Pancreas (tissue), 10 donors: ENCODE results near the gene TNS3. TPM values are rescaled to one million over a fixed set of nuclear protein-coding genes. Genes with fewer than 3 reads are reported as not detected.
"Not testable (repeated sequence)": the region's sequence is repeated elsewhere in the genome, so short reads cannot be mapped to it uniquely, and the experiment has no call there.

ENCODE experiments used
- ATAC-seq, 4 donors: fragments of 200-7000 bp; cut with Tn5 transposase; one replicate each; pipeline versions ENCODE4 v1.8.0 to v1.9.1; 2020; ENCODE audit warnings: mild to moderate bottlenecking in 4 of 4, moderate library complexity in 4 of 4
- DNase-seq, 6 donors: peaks; one replicate each; pipeline ENCODE4 v3.0.0-alpha.2; 2020
- FAIRE-seq: peaks from 2 replicates; lab custom pipeline; 2012; peaks lifted over from hg19 to GRCh38; lab: Jason Lieb, UNC
- H3K27ac ChIP-seq, 4 donors: fragments of 200-600 bp; sonication (generic); 1 replicate in 3 of 4; 2 replicates in 1 of 4; pipeline versions ENCODE4 v1.5.0 to v1.8.0; 2020
- H3K27me3 ChIP-seq, 4 donors: fragments of 200-600 bp; one replicate each; pipeline ENCODE4 v1.8.0; 2021
- H3K36me3 ChIP-seq, 3 donors: fragments of 200-600 bp; sonication (generic) in 1 of 3; one replicate each; pipeline versions ENCODE4 v1.5.0 to v1.8.0; 2020 to 2021
- H3K4me1 ChIP-seq, 3 donors: fragments of 200-600 bp; one replicate each; pipeline ENCODE4 v1.8.0; 2021
- H3K4me3 ChIP-seq, 4 donors: fragments of 200-600 bp; sonication (generic) in 2 of 4; one replicate each; pipeline versions ENCODE4 v1.5.0 to v1.8.0; 2020 to 2021
- H3K9me3 ChIP-seq, 4 donors: fragments of 200-600 bp; one replicate each; pipeline ENCODE4 v1.8.0; 2021
- WGBS, 2 donors: extraction: QIAGEN DNeasy Blood & Tissue Kit; methylation state at CpG; one replicate each; pipeline ENCODE4 v1.1.7; 2013; 5-methylcytosine and 5-hydroxymethylcytosine counted together
- intact Hi-C, 3 donors: fragments of 100-400 bp; cut with DNase I; formaldehyde crosslinking; loops; one replicate each; pipeline versions ENCODE4 v1.11.1 to v1.14.2; 2022
- polyA plus RNA-seq, 2 donors: library from polyadenylated mRNA; stranded (reverse); fragments of 200-250 nt; gene quantifications; one replicate each; pipeline ENCODE4 v1.2.3, GENCODE V29; 2013
- total RNA-seq, 6 donors: library from RNA; stranded (reverse); fragmentation: NEBNext Ultra II Directional in 4 of 6; extraction: Animal tissue kit (Norgen Biotek cat#: 25700) in 4 of 6; gene quantifications; one replicate each; pipeline versions ENCODE4 v1.2.1 to v1.2.4, GENCODE V29; 2021 to 2023
- TF ChIP-seq, protein P1 (sequence below), 4 donors: fragments of 200-600 bp; sonication (generic) in 3 of 4; IDR thresholded peaks; one replicate each; pipeline versions ENCODE4 v1.5.0 to v1.8.0; 2021; ENCODE audit warnings: antibody characterized with exemption in 4 of 4
- donor health status: healthy with polysubstance abuse.
- donor health status: DM: no; HTN: no; CAD: no; lungs with moderate emphysema.
- donor health status: DM: no; HTN: no; CAD: no.
- donor health status: control.
- donor health status: control.
- donor health status: Bipolar disorder and iron deficiency.
- donor health status: DM: yes; HTN: yes; CAD: no.
- donor health status: DM: no; HTN: no; CAD: no.
- donor health status: DM: no; HTN: no; CAD: no.
- donor health status: DM: yes; HTN: yes; CAD: no.

The TNS3 gene
- total and polyA plus RNA-seq, 8 donors = 28.0 to 125 (median 91.2) TPM

DNA sequence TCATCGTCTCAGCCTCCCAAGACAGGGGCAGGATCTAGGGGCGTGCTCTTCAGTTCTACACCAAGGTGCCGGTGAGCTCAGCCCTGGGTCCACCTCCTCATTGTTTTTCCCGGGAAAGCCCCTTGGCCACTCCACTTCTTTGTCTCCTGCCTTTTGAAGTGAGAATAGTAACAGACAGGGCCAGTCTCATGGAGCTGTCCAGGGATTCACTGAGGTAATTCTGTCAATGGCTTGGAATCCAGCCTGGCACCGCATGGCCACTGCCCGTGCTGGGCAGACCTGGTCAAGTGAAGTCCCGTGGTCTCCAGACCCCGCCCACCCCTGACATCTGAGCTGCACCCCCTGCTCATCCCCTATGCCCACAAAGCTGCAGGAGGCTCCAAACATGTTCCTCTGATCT lies 138.9 kb downstream of the TNS3 start:
- TF ChIP-seq, protein P1, sequence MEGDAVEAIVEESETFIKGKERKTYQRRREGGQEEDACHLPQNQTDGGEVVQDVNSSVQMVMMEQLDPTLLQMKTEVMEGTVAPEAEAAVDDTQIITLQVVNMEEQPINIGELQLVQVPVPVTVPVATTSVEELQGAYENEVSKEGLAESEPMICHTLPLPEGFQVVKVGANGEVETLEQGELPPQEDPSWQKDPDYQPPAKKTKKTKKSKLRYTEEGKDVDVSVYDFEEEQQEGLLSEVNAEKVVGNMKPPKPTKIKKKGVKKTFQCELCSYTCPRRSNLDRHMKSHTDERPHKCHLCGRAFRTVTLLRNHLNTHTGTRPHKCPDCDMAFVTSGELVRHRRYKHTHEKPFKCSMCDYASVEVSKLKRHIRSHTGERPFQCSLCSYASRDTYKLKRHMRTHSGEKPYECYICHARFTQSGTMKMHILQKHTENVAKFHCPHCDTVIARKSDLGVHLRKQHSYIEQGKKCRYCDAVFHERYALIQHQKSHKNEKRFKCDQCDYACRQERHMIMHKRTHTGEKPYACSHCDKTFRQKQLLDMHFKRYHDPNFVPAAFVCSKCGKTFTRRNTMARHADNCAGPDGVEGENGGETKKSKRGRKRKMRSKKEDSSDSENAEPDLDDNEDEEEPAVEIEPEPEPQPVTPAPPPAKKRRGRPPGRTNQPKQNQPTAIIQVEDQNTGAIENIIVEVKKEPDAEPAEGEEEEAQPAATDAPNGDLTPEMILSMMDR (IDR thresholded peaks at IDR 0.05) = no peak
- ATAC-seq (no peak), FAIRE-seq (no peak), DNase-seq (no peak)
- H3K4me1 ChIP-seq = peaks cover 37 to 59% (median 54%) of the 10 kb centered on the region in 3 donors
- intact Hi-C loops = loop anchor here in 1 of 3 donors (10.0 kb wide), 1 partner anchor 132 kb away; no protein-coding TSS in a partner anchor
- H3K27ac ChIP-seq = peak overlapping the region in 2 of 4 donors; percentile 15 to 31
- H3K36me3 ChIP-seq = peaks cover 0 to 23% (median 4%) of the 10 kb centered on the region in 3 donors
- H3K4me3 ChIP-seq = no peak overlapping the region
- no peaks in the 10 kb centered on the region for H3K9me3 ChIP-seq
- 60% methylated on average over 8 of the region's 8 CpGs for WGBS, 2 donors
- no peaks in the 10 kb centered on the region for H3K27me3 ChIP-seq

DNA sequence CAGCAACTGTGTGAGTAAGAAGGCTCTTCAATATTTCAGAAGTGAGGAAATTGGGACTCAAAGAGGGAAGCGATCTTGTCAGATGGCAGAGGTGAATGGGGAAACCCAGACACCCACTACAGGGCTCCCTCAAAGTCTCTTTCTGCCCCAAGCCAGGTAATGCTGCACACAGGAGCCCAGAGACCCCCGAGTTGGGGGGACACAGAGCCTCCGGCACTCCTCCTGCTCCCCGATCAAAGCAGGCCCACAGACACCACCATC lies 139.4 kb downstream of the TNS3 start:
- WGBS, 2 donors = 78 to 85% methylated on average over 4 of the region's 4 CpGs
- Histone ChIP-seq H3K27me3 (no peaks in the 10 kb centered on the region), H3K4me3 (no peak overlapping the region), H3K36me3 (peaks cover 0 to 26% (median 4%) of the 10 kb centered on the region in 3 donors), H3K4me1 (peaks cover 32 to 58% (median 54%) of the 10 kb centered on the region in 3 donors), H3K27ac (peak overlapping the region in 2 of 4 donors; percentile 15 to 31), H3K9me3 (no peaks in the 10 kb centered on the region)
- intact Hi-C loops = loop anchor here in 1 of 3 donors (10.0 kb wide), 1 partner anchor 132 kb away; no protein-coding TSS in a partner anchor
- DNase-seq (no peak), FAIRE-seq (no peak), ATAC-seq (no peak)
- TF ChIP-seq, protein P1 (IDR thresholded peaks at IDR 0.05) = no peak

- Histone ChIP-seq H3K9me3 (no peaks in the 10 kb centered on the region), H3K4me1 (peaks cover 27 to 53% (median 49%) of the 10 kb centered on the region in 3 donors), H3K36me3 (peaks cover 0 to 26% (median 4%) of the 10 kb centered on the region in 3 donors), H3K27me3 (no peaks in the 10 kb centered on the region), H3K27ac (peak overlapping the region in 2 of 4 donors; percentile 15 to 31), H3K4me3 (no peak overlapping the region)
- 22 to 27% methylated on average over 11 of the region's 11 CpGs for WGBS, 2 donors
- ATAC-seq = peak; percentile 18 to 44 (median 30)
- TF ChIP-seq, protein P1 (IDR thresholded peaks at IDR 0.05) = no peak
- intact Hi-C loops = loop anchor here in 1 of 3 donors (10.0 kb wide), 1 partner anchor 133 kb away; no protein-coding TSS in a partner anchor
- no peak for FAIRE-seq
- no peak for DNase-seq
These were observed 139.9 kb downstream of the TNS3 start for GRCh38 chr7:47441796-47442604.

DNA sequence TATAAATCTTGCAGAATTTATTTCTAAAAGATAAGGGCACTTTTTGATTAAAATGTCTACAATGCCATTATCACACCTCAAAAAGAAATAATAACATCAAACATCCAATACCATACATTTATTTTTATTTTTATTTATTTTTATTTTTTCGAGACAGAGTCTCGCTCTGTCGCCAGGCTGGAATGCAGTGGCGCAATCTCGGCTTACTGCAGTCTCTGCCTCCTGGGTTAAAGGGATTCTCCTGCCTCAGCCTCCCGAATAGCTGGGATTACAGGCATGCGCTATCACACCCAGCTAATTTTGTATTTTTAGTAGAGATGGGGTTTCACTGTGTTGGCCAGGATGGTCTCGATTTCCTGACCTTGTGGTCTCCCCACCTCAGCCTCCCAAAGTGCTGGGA lies 140.9 kb downstream of the TNS3 start:
- not testable (repeated sequence) for ATAC-seq, FAIRE-seq, H3K9me3 ChIP-seq, H3K4me3 ChIP-seq, H3K27me3 ChIP-seq, DNase-seq
- peaks cover 17 to 43% (median 40%) of the 10 kb centered on the region in 3 donors for H3K4me1 ChIP-seq
- H3K36me3 ChIP-seq = peaks cover 0 to 26% (median 4%) of the 10 kb centered on the region in 3 donors
- peak overlapping the region in 1 of 4 donors; percentile 12 for H3K27ac ChIP-seq
- intact Hi-C loops = loop anchor here in 1 of 3 donors (10.0 kb wide), 1 partner anchor 134 kb away; no protein-coding TSS in a partner anchor
- WGBS, 2 donors = 71 to 82% methylated on average over 8 of the region's 8 CpGs

- no peak for FAIRE-seq
- peaks cover 0 to 30% (median 4%) of the 10 kb centered on the region in 3 donors for H3K36me3 ChIP-seq
- intact Hi-C loops = loop anchor here in 1 of 3 donors (10.0 kb wide), 1 partner anchor 134 kb away; no protein-coding TSS in a partner anchor
- no peaks in the 10 kb centered on the region for H3K9me3 ChIP-seq
- TF ChIP-seq, protein P1 (IDR thresholded peaks at IDR 0.05) = no peak
- H3K27ac ChIP-seq = no peak overlapping the region
- ATAC-seq = no peak
- H3K4me3 ChIP-seq = no peak overlapping the region
- DNase-seq = no peak
- H3K4me1 ChIP-seq = peaks cover 10 to 36% (median 33%) of the 10 kb centered on the region in 3 donors
- WGBS, 2 donors = 0 to 63% methylated on average over 1 of the region's 1 CpG
- no peaks in the 10 kb centered on the region for H3K27me3 ChIP-seq
These were observed 141.6 kb downstream of the TNS3 start for GRCh38 chr7:47440320-47440719.
